HL-60/S4 treated with retinoic acid at 250 ng/mL for 4 days and 3 days (cell line): ENCODE measurements around the gene TOMM5.
"Not testable (repeated sequence)": the region's sequence is repeated elsewhere in the genome, so short reads cannot be mapped to it uniquely, and the experiment has no call there.

Source experiments
- in situ Hi-C: fragments of 300-500 bp; cut with MboI; formaldehyde crosslinking; loops from 2 replicates; pipeline ENCODE4 v1.7.0; 2022; ENCODE audit warnings: low sequenced_read_pairs

Gene TOMM5

GRCh38 chr9:37617161-37617560 lies 24.8 kb upstream of the TOMM5 start:
- in situ Hi-C loops = no loop called here

GRCh38 chr9:37611961-37612360 lies 19.6 kb upstream of the TOMM5 start:
- in situ Hi-C loops = no loop called here

- in situ Hi-C loops = no loop called here
Observed at GRCh38 chr9:37611014-37611413, 18.6 kb upstream of the TOMM5 start.

GRCh38 chr9:37609735-37610397 lies 17.5 kb upstream of the TOMM5 start:
- in situ Hi-C loops = no loop called here

GRCh38 chr9:37608250-37608649 lies 15.9 kb upstream of the TOMM5 start:
- in situ Hi-C loops = no loop called here

- in situ Hi-C loops = no loop called here
Observed at GRCh38 chr9:37604296-37604695, 11.9 kb upstream of the TOMM5 start.

GRCh38 chr9:37602817-37603216 lies 10.4 kb upstream of the TOMM5 start:
- in situ Hi-C loops = no loop called here

- in situ Hi-C loops = not testable (repeated sequence)
Observed at GRCh38 chr9:37602061-37602460, 9.7 kb upstream of the TOMM5 start.

GRCh38 chr9:37596504-37596903 lies 4.1 kb upstream of the TOMM5 start:
- in situ Hi-C loops = loop anchor here (25.0 kb wide), 2 partner anchors 109 to 291 kb away; partner anchors contain the start of gene POLR1E

GRCh38 chr9:37593883-37594448 lies 1.6 kb upstream of the TOMM5 start:
- in situ Hi-C loops = loop anchor here (25.0 kb wide), 2 partner anchors 107 to 293 kb away; partner anchors contain the start of gene POLR1E

- in situ Hi-C loops = loop anchor here (25.0 kb wide), 2 partner anchors 100 to 300 kb away; partner anchors contain the start of gene POLR1E
Observed at GRCh38 chr9:37587521-37587920, 4.9 kb downstream of the TOMM5 start.

- in situ Hi-C loops = loop anchor here (25.0 kb wide), 2 partner anchors 96 to 304 kb away; partner anchors contain the start of gene POLR1E
Observed at GRCh38 chr9:37583522-37584121, 8.8 kb downstream of the TOMM5 start.

- in situ Hi-C loops = loop anchor here (25.0 kb wide), 2 partner anchors 95 to 305 kb away; partner anchors contain the start of gene POLR1E
Observed at GRCh38 chr9:37582548-37583157, 9.7 kb downstream of the TOMM5 start.

- in situ Hi-C loops = loop anchor here (25.0 kb wide), 2 partner anchors 89 to 311 kb away; partner anchors contain the start of gene POLR1E
Observed at GRCh38 chr9:37575921-37576721, 16.3 kb downstream of the TOMM5 start, which contains the start of gene FBXO10. Gene FBXO10, minus strand, starts transcription at chr9:37576380. Its CDS starts 34,612 bp downstream, at chr9:37541768.

- in situ Hi-C loops = loop anchor here (25.0 kb wide), 2 partner anchors 88 to 312 kb away; partner anchors contain the start of gene POLR1E
Observed at GRCh38 chr9:37575511-37575914, 16.9 kb downstream of the TOMM5 start.

- in situ Hi-C loops = loop anchor here (25.0 kb wide), 2 partner anchors 88 to 312 kb away; partner anchors contain the start of gene POLR1E
Observed at GRCh38 chr9:37575001-37575400, 17.4 kb downstream of the TOMM5 start.

GRCh38 chr9:37574241-37574721 lies 18.1 kb downstream of the TOMM5 start:
- in situ Hi-C loops = no loop called here

GRCh38 chr9:37571282-37571681 lies 21.1 kb downstream of the TOMM5 start:
- in situ Hi-C loops = no loop called here

- in situ Hi-C loops = no loop called here
Observed at GRCh38 chr9:37566716-37567115, 25.7 kb downstream of the TOMM5 start.
